Retinal pigment epithelial cell (primary cell): Measurements from ENCODE around the gene IDI2.

Source experiments
- DNase-seq: peaks from one replicate; pipeline ENCODE4 v3.0.0-alpha.2; 2010; ENCODE audit warnings: low read depth
- H3K4me3 ChIP-seq: 2 replicates; pipeline ENCODE4 v1.5.1; 2011; ENCODE audit warnings: mild to moderate bottlenecking, low read length, control low read depth, moderate library complexity
- TF ChIP-seq, protein P1 (sequence below): conservative IDR thresholded peaks from 2 replicates; pipeline ENCODE4 v1.5.1; 2011; ENCODE audit warnings: low read depth, low read length, control low read depth, inconsistent platforms

Gene IDI2

DNA sequence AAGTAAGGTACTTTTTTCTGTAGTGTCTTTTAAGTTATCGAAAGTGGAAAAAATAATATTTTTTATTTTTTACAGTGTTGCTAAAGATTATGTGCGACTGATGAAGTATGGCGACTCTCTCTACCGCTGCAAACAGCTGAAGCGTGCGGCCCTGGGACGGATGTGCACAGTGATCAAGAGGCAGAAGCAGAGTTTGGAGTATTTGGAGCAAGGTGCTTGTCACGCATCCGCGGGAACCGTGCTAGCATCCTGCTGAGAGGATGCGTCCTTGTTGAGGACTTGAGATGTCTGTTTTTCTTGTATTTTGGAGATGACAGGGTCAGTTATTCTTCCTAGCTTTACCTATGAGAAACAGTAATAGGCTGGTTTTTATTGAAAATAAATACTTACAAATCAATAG is 29.6 kb downstream of the IDI2 start:
- no peak for DNase-seq
- no peak overlapping the region for H3K4me3 ChIP-seq
- TF ChIP-seq, protein P1, sequence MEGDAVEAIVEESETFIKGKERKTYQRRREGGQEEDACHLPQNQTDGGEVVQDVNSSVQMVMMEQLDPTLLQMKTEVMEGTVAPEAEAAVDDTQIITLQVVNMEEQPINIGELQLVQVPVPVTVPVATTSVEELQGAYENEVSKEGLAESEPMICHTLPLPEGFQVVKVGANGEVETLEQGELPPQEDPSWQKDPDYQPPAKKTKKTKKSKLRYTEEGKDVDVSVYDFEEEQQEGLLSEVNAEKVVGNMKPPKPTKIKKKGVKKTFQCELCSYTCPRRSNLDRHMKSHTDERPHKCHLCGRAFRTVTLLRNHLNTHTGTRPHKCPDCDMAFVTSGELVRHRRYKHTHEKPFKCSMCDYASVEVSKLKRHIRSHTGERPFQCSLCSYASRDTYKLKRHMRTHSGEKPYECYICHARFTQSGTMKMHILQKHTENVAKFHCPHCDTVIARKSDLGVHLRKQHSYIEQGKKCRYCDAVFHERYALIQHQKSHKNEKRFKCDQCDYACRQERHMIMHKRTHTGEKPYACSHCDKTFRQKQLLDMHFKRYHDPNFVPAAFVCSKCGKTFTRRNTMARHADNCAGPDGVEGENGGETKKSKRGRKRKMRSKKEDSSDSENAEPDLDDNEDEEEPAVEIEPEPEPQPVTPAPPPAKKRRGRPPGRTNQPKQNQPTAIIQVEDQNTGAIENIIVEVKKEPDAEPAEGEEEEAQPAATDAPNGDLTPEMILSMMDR: no peak

DNA sequence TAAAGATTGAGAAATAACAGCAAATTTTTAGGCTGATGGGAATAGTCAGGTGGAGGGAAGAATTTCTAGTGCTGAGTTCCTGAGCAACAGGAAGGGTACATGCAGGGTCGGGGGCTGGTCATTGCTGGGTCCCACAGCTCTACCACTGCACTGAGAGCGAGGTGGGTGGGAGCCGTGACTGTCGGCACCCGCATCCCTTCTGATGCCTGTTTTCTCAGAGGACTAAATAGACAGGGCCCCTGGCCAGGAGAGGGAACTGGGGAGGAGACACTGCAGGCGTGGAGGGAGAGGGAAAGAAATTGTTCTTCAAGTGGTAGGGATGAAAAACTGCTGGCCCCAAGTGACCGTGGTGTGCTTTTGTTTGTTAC is 30.1 kb downstream of the IDI2 start:
- DNase-seq: no peak
- TF ChIP-seq, protein P1: no peak
- no peak overlapping the region for H3K4me3 ChIP-seq

DNA sequence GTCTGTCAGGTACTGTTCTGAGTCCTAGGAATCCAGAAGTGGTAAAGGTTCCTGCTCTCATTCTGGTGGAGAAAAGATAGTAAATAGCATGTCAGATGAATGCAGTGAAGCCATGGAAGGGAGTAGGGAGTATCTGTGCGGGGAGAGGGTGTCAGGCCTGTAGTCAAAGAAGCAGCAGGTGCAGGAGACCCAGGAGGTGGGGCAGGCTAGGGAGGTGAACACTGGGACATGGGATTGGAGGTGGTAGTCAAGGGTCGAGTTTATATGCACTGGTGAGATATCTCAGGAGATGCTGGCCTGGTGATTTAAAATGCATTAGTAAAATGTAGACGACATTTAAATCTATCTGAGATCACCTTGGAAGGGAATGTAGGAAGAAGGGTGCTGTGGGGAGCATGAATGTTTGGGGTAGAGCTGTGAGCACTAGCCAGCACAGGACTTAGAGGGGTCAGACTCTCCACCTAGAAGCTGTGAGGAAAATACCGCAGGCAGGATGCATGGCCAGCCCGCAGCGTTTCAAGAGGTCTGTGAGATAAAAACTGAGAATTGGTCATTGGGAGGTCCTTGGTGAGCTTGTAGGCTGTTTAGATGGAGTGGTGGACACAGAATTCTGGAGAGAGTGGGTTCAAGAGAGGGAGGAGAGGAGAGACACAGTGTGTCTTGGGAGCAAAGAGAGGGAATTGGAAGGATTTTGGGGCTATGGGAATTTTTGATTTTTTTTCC is 30.7 kb downstream of the IDI2 start:
- TF ChIP-seq, protein P1: no peak
- DNase-seq: no peak
- no peak overlapping the region for H3K4me3 ChIP-seq

DNA sequence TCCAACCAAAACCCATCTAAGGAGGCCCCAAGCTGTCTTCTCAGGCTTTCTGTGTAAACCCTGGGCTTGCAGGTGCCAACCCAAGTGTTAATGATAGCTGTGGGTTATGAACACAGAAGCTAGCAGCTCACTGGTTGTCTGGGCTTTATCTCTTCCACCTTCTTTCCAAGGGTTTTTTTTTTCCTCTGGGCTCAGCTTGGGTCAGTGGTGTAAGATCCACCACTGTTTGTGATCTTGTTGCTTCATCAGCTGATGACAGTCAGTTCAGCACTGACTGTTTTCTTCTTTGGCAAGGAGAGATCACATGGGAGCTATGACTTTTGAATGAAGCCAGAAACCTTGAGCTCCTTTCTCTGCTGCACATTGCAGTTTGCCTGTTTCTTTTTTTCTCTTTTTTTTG is 32.8 kb downstream of the IDI2 start:
- TF ChIP-seq, protein P1: no peak
- no peak overlapping the region for H3K4me3 ChIP-seq
- DNase-seq: no peak

GRCh38 chr10:992467-992866 is 33.2 kb downstream of the IDI2 start:
- H3K4me3 ChIP-seq: no peak overlapping the region
- no peak for DNase-seq
- TF ChIP-seq, protein P1: no peak

GRCh38 chr10:990808-991207 is 34.9 kb downstream of the IDI2 start:
- H3K4me3 ChIP-seq: no peak overlapping the region
- TF ChIP-seq, protein P1: no peak
- DNase-seq: no peak
